HG02943 (cell line): ENCODE results near the gene TRMT5.
A peak's percentile ranks its signal among the peaks of the same experiment; 100 is the strongest.

Experiments used
- ATAC-seq: cut with Tn5 transposase; IDR thresholded peaks from one replicate; pipeline ENCODE4 v1.9.1; 2021; ENCODE audit warnings: mild to moderate bottlenecking, low read depth, moderate library complexity; ENCODE audit not compliant: unreplicated experiment

Gene TRMT5, protein sequence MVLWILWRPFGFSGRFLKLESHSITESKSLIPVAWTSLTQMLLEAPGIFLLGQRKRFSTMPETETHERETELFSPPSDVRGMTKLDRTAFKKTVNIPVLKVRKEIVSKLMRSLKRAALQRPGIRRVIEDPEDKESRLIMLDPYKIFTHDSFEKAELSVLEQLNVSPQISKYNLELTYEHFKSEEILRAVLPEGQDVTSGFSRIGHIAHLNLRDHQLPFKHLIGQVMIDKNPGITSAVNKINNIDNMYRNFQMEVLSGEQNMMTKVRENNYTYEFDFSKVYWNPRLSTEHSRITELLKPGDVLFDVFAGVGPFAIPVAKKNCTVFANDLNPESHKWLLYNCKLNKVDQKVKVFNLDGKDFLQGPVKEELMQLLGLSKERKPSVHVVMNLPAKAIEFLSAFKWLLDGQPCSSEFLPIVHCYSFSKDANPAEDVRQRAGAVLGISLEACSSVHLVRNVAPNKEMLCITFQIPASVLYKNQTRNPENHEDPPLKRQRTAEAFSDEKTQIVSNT

DNA sequence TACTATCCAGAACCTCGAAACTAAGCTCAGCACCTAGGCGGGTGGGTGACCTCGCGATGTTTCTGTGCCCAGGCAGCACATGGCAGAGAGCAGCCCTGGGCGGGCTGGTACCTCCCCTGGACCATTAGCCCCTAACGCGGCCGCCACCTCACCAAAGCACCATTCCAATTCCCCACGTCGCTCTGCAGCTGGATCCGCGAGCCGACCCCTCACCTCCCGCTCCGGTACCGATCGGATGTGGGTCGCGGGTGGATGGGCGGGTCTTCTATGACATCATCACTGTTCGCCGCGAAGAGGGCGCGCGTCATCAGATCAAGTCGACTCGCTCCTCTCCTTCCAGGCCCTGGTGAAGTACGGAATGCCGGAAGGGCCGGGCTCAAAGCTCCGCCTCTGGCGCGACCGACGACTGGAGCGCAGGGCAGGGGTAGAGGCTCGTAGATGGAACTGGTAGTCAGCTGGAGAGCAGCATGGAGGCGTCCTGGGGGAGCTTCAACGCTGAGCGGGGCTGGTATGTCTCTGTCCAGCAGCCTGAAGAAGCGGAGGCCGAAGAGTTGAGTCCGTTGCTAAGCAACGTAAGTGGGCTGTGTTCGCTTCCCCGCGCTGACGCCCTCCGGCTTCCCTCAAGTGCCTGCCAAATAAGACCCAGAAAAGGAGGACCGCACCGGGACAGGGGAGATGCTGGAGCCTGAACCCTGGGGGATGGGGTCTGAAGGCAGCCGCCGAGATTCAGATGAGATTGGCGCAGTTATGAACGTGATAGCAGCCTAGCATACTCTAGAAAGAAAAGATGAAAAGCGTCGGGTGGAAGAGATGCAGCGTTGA lies at the start of gene TRMT5, which contains the start of gene SLC38A6:
Gene TRMT5 (minus strand): TSS at position 269 of the 822 bp plus-strand sequence. CDS start 106 bp downstream, at position 163.
Gene SLC38A6 (plus strand): TSS at position 435 of the 822 bp plus-strand sequence. CDS start 33 bp downstream, at position 468.
- peak; percentile 90 for ATAC-seq

DNA sequence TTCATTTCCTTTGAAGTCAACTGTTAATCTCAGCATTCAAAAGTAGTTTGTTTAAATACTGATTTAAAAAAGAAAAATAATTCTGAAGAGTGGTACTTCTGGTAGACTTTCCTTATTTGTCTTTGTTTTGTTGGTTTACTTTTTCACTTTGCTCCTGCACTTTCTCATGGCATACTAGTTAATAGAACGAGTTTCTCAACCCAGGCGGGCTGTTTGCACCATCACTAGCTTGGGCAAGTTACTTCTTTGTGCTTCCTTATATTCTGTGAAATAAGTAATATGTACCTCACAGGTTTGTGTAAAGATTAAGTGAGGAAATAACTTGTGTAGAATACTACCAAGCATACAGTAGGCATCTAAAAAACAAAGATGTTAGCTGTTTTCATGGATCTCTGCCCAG lies 45.6 kb upstream of the TRMT5 start:
- no peak for ATAC-seq

DNA sequence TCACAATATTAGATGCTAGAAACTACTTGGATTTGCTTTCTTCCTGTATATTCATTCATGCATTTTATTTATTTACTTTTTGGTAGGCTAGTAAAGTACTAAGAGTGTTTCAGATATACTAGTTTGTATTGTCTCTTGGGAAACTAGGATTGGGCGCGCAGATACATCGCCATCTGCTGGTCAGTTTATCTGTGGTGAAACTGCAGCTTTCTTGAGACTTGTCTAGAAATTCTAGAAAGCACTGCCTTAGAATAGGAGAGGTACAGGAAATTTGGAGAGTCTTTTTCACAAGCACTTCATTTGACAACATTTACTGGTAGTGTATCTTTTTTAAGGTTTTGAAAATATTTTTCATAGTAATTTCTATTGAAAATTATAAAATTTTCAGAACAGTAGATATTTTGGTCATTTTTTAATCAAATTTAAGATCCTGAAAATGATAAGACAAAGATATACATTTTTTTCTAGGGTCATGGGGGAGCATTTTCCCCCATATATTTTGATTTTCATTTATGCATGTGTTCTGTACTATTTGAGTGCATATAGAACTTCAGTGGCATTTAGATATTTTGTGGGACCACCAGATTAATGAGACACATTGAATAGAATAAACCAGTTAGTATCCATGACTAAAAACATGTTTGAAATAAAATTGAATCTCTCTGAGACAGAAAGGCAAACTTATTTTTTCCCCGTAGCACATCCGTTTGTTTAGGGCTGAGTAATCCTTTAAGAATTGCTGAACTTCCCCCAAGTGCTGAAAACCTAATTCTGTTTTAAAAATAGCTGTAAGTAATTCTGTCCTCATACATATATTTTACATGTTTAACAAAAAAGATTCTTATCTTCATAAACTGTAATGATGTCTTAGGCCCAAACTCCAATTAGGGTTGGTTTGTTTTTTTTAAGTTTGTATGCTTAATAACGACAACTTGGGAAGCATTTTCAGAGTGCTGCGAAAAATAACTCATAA lies 44.7 kb upstream of the TRMT5 start:
- no peak for ATAC-seq

DNA sequence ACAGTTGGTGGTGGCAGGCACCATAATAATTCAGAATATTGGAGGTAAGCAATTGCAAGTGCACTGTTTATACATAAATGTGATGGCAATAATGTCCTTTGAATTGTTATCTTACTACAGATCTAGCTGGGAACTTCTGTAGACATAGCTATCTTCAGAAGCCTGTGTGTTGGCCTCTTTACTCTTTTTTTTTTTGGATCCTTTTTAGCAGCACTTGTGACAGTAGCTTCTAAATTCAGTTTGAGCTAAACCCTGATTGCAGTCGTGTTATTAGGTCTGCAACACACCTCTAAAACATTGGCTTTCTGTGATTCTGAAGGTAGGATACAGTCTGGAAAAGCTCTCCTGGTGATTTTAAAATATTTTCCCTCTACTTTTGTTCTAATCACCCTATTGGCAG lies 38.7 kb upstream of the TRMT5 start:
- ATAC-seq = no peak

DNA sequence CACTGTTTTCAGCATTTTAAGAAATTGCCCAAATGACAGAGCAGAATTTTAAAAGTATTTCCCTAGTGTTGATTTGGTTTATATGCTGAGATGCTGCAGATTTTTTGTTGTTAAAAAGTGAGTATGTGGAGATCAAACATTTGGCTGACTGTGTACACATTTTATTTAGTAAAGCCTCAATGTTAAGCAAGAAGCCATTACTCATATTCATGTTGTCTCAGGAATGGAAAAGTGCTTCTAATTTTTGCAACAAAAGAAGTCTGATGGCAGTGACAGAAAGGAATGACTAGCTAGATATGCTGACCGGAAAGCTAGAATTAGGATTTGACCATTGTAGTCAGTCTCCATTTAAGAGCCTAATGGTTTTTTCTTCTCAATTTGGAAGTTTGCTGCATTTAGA lies 22.7 kb upstream of the TRMT5 start:
- no peak for ATAC-seq

DNA sequence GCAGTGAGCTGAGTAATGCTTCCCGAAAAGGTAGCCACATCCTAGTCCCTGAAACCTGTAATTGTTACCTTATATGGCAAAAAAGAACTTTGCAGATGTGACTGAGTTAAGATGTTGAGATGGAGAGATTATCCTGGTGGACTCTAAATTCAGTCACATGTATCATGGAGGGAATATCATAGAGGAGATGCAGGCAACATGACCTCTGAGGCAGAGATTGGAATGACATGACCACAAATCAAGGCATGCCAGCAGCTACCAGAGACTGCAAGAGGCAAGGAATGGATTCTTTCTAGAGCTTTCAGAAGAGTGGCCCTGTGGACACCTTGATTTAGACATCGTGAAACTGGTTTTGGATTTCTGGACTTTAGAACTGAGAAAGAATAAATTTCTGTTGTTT lies 18.7 kb upstream of the TRMT5 start:
- no peak for ATAC-seq

DNA sequence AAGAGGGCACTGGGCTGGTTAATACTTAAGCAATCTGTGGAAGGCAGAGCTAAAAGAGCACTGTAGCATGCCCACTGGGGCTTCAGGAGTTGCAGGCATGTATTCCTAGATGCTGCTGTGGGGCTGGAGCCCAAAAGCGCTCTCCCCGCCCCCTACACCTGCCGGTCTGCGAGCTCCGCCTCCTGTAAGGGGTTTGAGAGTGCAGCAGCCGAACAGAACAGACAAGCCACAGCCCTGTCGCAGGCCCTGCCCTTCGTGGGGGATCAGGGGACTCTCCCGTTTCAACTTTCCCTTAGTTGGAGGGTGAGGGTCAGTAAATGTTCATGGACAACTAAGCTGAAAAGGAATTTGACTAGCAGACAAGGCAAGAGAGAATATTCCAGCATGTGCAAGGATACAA lies 17.7 kb upstream of the TRMT5 start:
- no peak for ATAC-seq

DNA sequence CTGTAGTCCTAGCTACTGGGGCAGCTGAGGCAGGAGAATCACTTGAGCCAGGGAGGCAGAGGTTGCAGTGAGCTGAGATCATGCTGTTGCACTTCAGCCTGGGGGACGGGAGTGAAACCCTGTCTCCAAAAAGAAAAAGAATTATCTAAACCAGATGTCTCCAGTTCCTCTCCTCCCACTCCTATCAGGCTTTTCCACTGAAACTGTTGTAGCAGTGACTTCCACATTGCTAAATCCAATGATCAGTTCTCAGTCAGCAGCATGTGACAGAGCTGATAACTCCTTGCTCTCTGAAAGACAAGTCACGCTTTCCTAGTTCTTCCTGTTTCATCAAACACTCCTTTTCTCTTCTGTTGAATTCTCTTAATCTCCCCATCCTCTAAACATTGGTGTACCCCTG lies 8.7 kb upstream of the TRMT5 start:
- no peak for ATAC-seq

DNA sequence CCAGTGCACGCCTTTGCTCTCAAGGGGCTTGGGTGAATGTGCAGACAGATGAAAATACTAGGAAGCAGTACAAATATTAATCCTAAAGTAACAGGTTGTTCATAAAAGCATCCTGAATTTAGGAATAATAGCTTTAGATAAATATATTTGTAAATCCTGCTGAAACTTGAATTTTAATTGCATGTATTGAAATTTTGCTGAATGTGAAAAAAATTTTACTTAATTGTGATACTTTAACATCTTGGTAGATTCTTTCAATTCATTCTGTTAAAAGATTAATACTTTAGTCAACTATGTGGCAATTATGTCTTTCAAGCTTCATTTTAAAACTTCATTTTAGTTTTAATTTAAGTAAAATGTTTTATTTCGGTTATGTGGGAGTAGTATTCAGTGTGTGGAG lies 5.6 kb upstream of the TRMT5 start:
- no peak for ATAC-seq

DNA sequence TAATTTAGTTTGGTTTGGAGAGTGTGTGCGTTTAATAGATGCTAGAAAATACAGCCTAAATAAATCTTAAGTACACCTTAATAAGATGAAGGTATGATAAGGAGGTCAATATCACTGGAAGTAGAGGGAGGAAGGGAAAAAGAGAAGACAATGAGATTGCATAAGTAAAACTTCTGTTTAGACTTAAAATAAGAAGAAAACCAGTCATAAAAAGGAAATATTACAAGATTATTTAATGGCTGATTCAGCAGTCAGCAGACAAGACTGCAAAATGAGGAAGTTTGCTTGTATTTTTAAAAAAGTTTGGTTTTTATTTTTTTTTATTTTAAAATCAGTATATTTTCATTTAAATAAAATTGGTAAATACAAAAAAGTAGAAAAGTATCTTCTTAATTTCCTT lies 3.3 kb upstream of the TRMT5 start:
- ATAC-seq = no peak

DNA sequence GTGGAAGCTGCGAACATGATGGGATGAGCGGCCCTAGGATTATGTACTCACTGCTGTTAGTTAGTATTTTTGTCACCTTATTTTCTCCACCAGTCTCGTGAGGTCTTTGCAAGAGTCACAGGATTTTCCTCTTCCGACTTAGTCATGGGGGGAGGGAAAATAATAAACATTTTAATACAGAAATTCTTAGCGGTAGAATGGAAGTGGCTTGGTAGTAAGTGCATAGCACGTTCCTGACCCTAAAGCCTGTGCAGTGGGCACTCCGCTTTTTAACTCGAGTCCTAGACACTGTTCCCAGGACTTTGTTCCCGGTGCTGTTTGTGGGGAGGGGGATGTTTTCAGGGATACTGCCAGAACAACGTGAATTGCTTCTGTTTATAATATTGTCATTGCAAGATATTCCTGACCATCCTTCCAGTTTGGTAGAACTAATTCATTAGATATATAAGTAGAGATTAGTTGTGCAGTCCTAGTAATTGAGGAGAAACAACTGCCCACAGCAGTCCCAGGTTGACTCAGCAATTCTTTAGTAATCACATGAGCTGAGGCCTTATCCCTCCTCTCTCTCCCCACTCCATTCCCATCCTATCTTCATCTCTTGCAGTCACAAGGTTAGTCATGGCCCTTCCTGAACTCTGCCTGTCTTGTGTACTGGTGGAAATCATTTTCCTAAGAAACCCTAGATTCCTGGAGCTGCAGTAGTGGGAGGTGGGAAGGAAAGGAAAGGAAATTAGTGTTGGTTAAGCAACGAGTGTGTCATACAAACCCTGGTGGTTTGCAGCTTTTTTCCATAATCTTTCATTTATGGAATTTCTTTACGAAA lies 965 bp upstream of the TRMT5 start:
- no peak for ATAC-seq

DNA sequence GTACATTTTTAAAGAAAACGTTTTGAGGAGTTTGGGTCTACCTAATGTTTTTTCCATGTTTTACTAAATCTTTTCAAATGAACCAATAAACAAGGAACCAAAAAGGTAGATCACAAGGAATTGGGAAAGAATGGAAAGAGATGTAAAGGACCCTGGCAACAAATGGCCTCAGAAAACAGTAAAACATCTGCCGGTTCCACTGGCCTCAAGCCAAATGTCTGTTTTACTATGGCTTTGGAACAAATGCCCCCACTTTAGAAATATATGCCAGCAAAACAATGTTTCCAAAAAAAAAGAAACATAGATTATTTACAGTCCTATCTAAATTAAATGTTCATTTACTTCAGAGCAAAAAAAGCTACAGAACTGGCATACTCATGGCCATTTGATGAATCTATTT lies 3.0 kb downstream of the TRMT5 start:
- ATAC-seq = no peak

DNA sequence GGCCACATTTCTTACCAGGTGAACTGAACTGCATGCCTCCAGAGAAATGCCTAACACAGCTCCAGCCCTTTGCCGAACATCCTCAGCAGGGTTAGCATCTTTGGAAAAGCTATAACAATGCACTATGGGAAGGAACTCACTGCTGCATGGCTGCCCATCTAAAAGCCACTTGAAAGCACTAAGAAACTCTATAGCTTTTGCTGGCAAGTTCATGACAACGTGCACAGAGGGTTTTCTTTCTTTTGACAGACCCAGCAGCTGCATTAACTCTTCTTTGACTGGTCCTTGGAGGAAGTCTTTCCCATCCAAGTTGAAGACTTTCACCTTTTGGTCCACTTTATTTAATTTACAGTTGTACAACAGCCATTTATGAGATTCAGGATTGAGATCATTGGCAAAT lies 5.3 kb downstream of the TRMT5 start:
- ATAC-seq = no peak

DNA sequence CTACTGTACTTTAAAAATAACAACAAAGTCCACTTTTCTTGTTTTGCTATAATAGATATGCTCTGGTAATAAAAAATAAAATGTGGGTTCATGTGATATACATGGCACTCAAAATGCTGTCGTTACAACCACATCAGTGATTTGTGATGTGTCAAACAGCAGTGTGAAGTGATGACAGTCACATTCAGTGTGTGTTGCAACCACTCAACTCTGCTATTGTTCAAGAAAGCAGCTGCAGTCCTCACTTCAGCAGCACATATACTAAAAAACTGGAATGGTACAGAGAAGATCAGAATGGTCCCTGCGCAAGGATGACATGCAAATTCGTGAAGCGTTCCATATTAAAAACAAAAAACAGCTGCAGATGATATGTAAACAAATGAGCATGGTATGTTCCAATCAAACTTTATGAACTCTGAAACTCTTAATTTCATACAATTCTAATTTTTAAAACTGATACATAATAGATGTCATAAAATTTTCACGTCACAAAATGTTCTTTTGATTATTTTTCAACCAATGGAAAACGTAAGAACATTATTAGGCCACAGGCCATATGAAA lies 6.7 kb downstream of the TRMT5 start:
- ATAC-seq = no peak

DNA sequence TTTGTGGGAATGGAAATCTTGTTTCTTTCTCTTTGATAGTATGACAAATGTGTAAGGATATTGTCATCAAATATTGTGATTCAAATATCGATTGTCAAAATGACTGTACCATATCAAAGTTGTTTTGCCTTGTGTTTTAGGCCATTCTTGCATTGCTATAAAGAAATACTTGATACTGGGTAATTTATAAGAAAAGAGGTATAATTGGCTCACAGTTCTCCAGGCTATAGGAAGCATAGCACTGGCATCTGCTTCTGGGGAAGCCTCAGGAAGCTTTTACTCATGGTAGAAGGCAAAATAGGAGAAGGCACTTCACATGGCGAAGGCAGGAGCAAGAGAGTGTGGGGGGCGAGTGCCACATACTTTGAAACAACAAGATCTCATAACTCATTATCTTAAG lies 7.8 kb downstream of the TRMT5 start:
- ATAC-seq = no peak

DNA sequence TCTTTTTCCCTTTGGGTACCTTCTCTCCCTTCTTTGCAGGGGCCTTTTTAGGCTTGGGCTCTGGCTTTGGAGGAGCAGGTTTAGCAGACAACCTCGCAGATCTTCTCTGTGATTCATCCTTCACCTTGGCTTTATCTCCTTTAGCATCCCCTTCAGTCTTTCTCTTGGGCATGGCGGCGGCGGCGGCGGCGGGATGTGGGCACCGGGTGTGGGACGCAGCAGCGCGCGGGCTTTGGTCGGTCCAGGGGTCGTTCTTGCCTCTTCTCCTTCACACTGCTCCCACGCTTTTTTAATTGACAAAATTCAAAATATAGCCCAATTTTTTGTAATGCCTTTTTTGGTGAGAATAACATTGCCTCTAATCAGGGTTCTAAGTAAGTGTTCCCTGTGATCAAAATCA lies 8.6 kb downstream of the TRMT5 start:
- ATAC-seq = no peak

DNA sequence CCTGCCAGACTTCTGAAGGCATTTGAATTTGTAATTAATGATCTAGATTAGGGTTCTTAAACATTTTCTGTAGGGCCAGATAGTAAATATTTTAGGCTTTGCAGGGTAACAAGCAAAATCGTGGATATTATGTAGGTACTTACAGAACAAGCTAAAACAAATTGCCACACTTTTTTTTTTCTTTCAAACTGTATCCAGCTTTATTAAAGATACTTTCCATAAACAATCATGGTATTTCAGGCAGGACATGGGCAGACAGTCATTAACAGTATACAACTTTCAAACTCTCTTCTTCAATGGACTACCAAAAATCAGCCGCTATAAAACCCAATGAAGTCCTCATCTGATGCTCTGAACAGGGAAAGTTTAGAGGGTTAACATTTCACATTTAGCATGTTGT lies 9.6 kb downstream of the TRMT5 start:
- ATAC-seq = no peak

DNA sequence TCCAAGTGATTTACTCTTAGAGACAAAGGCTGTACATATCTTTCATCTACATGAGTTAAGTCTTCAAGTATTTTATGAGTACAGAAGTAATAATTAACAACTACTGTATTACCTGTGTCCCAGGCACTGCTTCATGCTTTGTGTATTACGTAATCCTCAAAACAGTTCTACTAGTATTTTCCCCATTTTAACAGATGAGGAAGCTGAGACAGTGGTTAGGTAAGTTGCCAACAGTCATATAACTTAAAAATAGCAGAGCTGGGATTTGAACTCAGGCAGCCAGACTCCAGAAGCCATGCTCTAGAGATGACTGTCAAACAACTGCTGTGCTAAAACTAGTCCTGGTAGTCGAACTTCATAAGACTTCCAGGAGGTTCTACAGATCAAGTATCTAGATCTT lies 10.7 kb downstream of the TRMT5 start:
- ATAC-seq = no peak

DNA sequence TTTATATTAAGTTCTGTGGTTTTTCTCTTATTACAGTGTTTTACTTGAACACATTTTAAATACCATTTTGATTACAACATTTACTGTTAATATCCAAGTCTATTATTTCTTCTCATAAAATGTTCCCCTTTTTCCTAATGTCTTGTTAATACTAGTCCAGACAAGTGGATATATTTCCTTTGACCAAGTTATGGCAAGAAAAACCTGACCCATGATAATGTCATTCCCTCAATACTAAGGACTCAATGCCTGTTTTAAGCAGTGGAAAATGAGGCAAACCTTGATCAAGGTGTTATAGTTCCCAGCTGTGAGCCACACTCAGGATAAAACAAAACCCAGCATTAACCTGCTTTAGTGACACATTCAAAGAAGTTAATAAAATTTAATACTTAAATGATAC lies 12.2 kb downstream of the TRMT5 start:
- ATAC-seq = no peak
